GM18873 (cell line): Measurements from ENCODE around the gene IGFBP6.

Experiments
- ATAC-seq: cut with Tn5 transposase; IDR thresholded peaks from one replicate; pipeline ENCODE4 v1.9.1; 2021; ENCODE audit warnings: mild to moderate bottlenecking, moderate library complexity, moderate number of reproducible peaks; ENCODE audit not compliant: unreplicated experiment, low FRiP score

Gene IGFBP6

DNA sequence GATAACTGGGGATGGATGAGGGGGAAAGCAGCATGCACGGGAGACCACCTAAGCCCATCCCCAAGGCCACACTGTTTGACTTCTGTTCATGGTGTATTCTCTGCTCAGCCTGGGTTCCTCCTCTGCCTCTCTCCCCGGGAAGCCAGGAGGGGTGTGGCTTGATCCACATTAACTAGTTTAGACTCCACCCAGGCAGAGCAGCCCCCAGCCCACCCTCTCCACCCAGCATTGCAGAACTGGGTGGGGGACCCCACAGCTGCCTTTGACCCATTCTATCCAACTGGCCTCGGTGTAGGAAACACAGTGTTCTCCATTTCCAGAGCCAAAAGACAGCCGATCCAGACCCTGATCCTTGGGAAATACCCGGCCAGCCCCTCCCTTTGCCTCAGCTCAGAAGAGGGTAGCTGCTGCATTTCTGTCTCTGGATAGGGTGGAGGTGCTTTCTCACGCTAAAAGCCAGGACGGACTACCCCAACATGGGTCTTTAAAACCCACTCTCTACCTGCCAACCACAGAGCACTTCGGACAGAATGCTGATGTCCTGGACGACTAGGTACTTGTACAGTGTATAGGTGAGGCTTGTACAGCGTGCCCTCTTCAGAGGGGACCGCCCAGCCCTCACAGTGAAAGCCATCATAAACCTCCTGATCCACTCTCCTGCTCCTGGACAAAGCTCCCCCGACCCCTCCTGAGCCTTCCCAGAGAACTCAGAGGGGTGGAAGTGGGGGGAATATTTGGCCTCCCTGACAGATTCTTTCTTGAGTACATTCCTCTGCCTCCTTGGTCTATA, 27.7 kb upstream of the IGFBP6 start:
- ATAC-seq, result no peak

DNA sequence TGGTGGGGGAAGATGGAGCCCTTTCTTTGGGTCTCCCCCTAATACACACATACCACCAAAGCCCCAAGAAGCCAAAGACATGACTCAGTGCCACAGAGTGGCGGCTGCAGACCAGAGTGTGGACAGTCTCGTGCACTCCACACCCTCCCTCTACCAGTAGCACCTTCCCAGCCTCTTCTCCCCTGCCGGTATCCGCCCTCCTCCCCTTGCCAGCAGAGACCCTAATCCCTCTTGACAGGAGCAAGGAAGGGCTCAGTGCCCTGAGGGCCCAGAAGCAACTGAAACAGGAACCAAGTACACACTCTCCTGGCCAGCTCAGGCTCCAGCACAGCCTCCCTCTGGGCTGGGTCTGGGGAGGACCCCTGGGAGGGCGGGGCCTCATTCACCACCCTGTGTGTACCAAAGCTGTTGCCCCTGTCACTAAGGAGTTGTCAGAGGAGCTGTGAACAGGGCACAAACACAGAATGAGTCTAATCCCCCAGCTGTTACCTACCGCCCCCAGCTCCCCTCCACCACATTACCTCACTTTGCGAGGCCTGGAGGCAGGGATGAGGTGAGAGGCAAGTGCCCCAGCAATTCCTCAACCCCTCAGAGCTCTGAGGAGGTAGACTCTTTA, 26.5 kb upstream of the IGFBP6 start:
- no peak for ATAC-seq

DNA sequence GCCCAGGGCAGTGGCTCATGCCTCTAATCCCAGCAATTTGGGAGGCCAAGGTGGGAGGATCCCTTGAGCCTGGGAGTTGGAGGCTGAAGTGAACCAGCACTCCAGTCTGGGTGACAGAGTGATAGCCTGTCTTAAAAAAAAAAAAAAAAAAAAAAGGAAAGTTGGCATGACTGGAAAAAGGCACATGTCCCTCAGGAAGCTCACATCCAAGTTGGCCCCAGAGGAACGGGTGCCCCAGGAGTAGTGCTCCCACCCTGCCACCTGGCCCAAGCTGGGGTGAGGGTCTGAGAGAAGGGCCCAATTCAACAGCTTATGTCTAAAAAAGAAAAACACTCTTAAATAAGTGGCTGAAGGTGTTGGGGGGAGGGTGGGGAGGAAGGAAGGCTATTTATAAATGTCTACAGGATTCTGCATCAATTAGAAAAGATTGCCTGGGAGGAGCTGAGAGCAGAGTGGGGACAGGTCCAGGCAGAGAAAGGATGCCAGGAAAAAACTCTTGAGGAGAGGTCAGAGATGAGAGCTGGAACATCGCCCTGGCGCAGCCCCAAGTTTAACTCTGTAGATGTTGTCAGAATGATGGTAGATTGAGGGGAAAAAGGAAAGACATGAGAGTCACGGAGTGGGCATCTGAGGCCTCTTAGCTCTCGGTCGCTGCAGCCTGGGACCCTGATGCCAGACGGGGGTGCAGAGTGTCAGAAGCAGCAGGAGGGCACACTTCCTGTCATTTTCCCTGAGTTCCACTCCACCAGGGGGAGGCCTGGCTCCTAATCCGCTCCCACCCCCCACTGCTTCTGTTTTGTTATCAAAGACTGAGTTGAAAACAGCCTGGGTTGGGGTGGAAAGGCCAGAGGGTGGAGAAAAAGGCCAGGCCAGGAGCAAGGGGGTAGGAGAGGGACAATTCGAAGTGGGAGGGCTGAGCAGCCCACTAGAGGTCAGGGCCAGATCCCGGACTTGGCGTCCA, 25.6 kb upstream of the IGFBP6 start:
- ATAC-seq, result no peak

DNA sequence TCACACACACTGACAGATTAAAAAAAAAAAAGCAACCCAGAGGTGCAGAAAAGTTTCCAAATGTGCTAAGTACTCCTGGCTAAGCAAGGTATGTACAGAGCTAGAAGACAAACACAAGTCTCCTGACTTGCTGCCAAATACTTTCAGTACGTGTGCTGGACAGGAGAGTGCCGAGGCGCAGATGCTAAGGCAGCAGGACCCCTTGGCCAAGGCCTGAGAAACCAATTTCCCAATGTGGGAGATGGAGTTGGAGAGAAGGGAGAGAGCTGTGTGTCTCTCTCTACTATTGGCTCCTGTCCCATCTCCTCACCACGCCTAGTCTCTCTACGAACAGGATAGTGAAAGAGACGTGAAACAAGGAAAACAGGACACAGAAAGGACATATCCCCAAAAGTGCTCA, 23.6 kb upstream of the IGFBP6 start:
- ATAC-seq, result no peak

DNA sequence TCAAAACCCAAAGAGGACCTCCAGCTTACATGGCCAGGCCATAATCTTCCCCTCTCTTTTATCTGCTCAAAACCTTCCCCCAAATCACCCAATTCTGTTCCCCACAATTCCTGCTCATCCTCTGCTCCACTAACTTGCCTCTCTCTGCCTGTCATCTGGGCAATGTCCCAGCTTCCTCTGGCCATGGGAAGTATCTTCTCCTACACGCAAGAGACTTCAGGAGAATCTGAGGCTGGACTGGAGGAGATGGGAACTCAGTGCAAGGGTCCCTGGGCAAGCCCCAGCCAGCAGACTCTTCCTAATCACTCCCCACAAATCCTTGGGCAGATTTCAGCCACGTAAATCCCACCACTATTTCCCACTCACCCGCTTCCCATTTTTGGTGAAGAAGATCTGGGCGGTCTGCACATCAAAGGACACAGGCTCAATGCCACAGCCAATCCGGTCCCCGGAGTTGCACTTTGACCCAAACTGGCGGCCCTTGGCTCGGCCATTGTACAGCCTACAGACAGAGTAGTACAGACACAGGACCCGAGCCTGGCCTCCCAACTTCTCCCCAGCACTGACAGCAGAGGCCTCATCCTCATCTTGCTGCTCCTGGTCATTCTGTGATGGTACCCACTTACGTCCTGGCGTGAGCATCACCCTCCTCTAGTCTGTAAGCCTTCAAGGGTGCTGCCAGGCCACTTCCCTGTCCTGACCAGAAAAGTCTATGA, 23.0 kb upstream of the IGFBP6 start:
- ATAC-seq, result no peak

DNA sequence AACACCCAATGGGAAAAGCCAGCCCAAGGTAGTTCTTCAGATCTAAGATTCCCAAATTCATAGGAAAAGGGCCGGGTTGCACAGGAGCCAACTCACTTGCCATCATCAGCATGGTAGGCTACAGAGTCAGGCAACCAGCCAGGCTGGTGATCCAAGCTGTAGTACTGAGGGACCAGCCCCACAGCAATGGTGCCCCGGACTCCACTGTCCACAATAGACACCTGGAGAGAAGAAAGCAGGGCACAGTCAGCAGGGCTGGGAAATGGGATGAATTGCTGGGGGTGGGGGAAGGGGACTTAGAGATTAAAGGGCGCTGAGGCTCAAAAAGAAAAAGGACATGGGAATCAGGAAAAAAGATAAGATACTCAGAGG, 22.5 kb upstream of the IGFBP6 start:
- no peak for ATAC-seq

DNA sequence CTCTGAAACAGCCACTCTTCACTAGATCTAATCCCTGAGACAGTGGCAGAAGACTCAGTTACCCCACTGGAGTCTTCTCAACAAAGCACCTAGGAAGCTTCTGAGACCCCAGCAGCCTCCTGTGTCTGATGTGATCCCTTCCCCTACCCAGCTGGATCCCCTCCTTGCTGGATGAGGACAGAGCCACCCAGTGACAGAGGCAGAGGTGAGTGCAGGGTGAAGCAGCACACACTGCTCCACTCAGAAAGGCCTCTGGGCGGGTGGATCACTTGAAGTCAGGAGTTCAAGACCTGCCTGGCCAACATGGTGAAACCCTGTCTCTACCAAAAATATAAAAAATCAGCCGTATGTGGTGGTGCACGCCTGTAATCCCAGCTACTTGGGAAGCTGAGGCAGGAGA, 21.0 kb upstream of the IGFBP6 start:
- ATAC-seq, result no peak

DNA sequence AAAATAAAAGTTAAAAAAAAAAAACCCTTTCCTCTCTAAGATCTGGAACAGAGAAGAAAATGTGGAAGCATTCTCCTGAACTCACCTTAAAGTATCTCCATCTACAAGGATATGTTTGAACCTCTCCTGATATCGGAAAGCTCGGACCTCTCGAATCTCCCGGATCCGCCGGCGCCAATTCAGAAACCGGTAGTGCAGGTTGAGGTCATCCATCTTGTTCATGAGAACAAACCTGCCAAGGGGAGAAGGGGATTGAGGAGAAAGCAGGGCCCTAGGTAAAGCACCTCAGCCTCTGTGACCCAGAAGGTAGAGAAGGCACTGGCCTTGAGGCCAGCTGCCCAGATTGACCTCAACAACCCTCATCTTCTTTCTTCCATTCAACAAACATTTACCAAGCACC, 20.4 kb upstream of the IGFBP6 start:
- ATAC-seq, result no peak

DNA sequence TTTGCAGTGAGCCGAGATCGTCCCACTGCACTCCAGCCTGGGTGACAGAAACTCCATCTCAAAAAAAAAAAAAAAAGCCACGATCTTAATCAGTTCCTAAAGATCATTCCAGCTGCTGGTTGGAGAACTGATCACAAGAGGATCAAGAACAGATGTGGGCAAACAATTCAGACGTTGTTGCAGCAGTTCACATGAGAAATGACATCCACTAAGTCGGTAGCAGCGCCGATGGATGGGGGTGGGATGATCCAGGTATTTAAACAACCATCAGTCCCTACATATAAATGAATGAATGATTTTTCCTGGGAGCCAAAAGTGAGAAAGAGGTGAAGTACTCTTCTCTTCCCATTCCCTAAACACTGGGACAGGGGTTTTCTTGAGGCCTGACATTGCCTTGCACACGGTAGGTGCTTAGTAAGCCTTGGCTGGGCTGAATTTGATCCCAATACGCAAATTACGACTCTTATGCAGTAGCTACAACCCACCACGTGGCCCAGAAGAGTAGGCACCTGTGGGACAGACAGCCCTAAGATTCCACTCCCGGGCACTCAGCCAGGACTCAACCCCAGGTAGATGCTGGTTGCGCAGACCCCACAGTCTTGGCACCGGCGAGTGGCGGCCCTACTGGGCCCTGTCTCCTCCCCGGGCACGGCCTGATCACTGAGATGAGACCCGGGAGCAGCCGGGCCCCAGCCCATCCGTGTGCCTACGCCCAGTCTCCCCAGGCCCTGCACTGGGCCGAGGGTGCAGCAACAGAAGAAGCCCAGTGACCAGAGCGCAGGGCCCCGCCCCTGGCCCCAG, 18.8 kb upstream of the IGFBP6 start:
- peak; percentile 14 for ATAC-seq

DNA sequence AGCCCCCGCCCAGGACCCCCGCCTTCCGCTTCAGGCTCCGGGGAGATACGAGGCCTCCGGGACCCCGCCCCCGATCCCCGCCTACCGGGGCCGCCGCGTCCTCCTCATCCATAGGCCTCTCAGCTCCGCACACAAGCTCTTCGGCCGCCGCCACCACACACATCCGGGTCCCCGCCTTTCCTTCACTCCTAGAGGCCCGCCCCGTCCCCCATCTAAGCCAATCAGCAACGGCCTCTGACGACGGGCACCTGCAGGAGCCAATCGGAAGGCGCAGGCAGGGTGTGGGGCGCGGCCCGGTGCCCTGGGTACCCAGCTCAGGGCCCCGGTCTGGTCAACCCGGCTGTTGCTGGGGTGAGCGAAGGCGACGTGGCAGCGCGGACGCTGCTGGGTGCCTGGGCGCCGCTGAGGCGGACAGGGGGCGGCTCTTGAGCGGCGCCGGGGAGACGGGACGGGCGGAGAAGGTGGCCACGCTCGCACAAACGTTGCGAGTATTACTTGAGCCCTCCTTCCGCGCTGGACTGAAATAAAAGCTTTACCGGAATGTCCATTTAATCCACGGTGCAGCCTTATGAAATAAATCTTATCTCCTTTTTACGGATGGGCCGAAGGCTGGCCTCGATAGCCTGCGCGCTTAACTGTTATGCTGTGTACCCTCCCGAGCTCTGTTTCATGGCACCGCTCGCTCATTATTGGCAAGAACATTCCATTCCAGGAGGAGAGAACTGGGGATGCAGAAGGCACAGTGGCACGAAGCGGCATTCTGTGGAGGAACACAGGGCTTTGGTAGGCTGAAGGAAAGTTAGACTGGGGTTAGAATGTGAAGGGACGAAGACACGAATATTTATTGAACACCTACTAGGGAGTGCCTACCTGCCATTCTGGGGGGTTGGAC, 18.0 kb upstream of the IGFBP6 start, which contains the start of gene SPRYD3:
Gene SPRYD3 (minus strand): TSS at position 165 of the 892 bp plus-strand sequence. CDS start 57 bp downstream, at position 108.
- peak; percentile 96 for ATAC-seq

DNA sequence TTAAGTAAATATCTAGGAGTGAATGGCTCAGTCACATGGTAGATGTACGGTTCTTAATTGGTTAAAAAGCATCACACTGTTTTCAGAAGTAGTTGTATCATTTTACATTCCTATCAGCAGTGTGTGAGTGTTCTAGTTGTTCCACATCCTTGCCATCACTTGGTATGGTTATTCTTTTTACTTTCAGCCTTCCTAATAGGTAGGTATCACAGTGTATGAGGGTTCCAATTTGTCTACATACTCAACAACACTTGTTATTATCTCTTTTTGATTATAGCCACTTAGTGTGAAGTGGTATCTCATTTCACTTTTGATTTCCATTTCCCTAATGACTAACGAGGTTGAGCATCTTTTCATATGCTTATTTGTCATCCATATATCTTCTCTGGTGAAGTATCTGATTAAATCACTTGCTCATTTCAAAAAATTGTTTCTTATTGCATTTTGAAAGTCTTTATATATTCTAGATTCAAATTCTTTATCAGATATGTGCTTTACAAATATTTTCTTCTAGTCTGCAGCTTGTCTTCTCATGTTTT, 14.8 kb upstream of the IGFBP6 start:
- no peak for ATAC-seq

DNA sequence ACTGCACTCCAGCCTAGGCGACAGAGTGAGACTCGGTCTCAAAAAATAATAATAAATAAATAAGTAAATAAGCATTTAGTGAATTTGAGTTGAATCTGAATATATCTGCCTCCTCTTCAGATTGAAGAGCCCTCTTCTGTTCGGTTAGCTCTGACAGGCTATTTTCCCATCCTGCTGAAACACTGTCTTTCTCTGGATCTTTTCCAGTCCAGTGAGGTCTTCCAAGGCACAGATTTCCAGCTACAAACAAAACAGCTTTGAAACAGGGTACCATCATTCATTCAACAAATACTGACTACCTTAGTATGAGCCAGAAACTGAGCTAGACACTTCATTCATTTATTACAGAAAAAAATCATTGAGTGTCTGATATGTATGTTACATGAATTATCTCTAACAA, 11.1 kb upstream of the IGFBP6 start:
- ATAC-seq, result no peak

DNA sequence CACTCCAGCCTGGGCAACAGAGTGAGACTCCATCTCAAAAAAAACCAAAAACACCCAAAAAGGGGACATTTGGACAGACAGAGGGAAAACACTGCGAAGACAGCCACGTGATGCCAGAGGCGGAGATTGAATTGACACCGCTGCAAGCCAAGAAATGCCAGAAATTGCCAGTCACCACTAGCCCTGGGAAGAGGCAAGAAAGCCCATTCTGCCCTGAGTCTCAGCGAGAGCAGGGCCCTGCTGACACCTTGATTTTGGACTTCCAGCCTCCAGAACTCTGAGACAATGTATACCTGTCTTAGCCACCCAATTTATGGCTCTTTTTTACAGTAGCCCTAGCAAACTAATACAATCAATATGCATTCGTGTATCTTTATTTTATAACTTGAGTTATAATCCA, 7.4 kb upstream of the IGFBP6 start:
- ATAC-seq, result no peak

DNA sequence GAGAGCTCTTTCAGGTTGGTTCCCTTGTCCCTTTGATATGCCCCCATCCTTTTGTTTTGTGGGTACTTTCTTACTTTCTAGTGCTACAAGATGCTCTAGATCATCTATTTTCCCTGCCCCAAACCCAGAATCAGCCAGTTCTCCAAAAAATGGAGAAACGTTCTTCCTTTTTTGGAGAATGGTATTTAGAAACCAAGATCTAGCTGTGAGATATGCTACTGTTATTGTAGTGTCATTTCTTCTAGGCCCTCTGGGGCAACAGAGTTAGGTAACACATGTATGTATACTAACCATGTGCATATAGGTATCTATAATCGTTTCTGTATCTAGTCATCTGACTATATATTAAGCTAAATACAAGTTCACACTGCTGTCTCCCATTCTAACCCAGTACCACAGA, 6.9 kb upstream of the IGFBP6 start:
- ATAC-seq, result no peak

DNA sequence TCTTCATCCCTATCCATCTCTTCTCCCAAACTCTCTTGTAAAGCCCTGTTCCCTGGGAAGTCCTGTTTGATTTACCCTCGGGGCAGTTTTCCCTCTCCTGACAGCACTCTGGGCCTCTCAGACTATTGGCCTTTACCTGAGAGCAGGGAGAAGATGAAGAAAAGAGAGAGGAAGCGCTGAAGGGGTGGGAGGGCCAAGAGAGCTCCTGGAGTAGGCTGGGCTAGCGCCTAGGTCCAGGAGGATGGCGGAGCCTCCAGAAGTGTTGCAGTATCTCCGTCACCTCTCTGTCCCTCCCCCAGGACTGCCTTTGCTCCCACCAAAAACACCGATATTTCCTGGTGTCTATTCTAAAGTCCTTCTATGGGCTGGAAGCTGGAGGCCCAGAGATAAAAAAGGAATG, 5.7 kb upstream of the IGFBP6 start:
- no peak for ATAC-seq

DNA sequence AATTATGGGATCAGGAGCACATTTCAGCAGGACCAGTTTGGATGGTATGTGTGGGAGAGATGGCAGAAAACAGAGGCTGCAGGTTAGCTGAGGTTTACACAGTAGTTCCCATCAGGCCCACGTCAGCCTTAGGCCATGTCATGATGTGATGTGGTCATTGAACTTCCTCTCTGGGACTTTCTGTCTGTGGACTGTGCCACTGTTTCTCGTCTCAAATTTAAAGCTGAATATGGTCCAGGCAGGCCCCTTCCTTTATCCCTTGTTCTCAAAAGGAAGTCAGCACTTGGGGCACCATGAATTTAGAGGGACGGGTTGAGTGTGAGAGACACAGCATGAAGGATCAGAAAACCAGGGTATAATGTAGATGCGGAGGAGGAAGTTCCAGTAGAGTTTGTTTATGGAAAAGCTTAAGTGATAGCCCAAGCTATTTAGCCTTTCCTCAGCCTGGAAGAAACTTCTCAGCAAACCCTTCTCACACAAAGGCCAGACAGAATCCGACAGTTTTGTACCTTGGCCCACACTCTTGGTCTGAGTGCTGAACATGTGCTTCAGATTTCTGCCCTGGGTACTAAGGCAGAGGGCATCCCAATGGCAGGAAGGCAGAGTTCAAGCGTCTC, 3.6 kb upstream of the IGFBP6 start:
- ATAC-seq, result no peak

DNA sequence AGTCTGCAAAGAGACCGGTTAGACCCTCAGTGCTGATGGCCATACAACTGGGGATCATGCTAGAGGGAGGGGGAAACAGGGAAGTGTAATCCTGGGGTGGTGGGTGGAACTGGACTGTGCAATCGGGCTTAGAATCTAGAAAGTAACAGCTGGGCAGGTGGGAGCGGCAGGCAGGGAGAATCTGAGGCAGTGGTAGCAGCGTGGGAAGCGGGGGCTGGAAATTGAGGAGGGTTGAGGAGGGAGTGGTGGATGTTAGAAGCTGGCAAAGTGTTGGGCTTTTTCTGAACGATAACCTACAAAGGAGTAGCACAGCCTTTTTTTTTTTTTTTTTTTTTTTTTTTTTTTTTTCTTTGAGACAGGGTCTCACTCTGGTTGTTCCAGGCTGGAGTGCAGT, 3.1 kb upstream of the IGFBP6 start:
- ATAC-seq, result no peak
